HepG2 (cell line): Measurements from ENCODE around the gene AGAP1. TPM values are rescaled to one million over a fixed set of nuclear protein-coding genes. Genes with fewer than 3 reads are reported as not detected.

Source experiments
- ARID3A ChIP-seq: IDR thresholded peaks from 2 replicates; pipeline ENCODE4 v1.6.1; 2012; ENCODE audit warnings: low read depth, low read length, improper control_type of control experiment
- GPBP1L1 ChIP-seq: sonication (generic); formaldehyde crosslinking; IDR thresholded peaks from 2 replicates; pipeline ENCODE4 v1.5.0; 2020; ENCODE audit warnings: mild to moderate bottlenecking, missing genetic modification reagents
- HOXA3 ChIP-seq: sonication (generic); formaldehyde crosslinking; IDR thresholded peaks from 2 replicates; pipeline ENCODE4 v1.5.0; 2020; ENCODE audit warnings: missing genetic modification reagents
- JUND ChIP-seq: sonication (generic); formaldehyde crosslinking; IDR thresholded peaks from 2 replicates; pipeline ENCODE4 v1.8.0; 2022; ENCODE audit warnings: mild to moderate bottlenecking, missing genetic modification reagents
- MIER2 ChIP-seq: IDR thresholded peaks from 2 replicates; pipeline ENCODE4 v1.6.1; 2016; ENCODE audit warnings: missing biosample characterization, missing genetic modification reagents
- MLLT10 ChIP-seq: sonication (generic); formaldehyde crosslinking; IDR thresholded peaks from 2 replicates; pipeline ENCODE4 v1.4.0; 2020; ENCODE audit warnings: missing genetic modification reagents
- NCOA5 ChIP-seq: sonication (generic); formaldehyde crosslinking; IDR thresholded peaks from 2 replicates; pipeline ENCODE4 v1.4.0; 2020; ENCODE audit warnings: missing genetic modification reagents
- PHF8 ChIP-seq: sonication (generic); formaldehyde crosslinking; IDR thresholded peaks from 2 replicates; pipeline ENCODE4 v1.5.0; 2020; ENCODE audit warnings: missing genetic modification reagents
- PLSCR1 ChIP-seq: sonication (generic); formaldehyde crosslinking; IDR thresholded peaks from 2 replicates; pipeline ENCODE4 v1.5.0; 2020; ENCODE audit warnings: missing genetic modification reagents, mild to moderate bottlenecking, borderline replicate concordance
- POGK ChIP-seq: sonication (generic); formaldehyde crosslinking; conservative IDR thresholded peaks from 2 replicates; pipeline ENCODE4 v1.8.0; 2022; ENCODE audit warnings: mild to moderate bottlenecking, moderate library complexity, missing genetic modification reagents
- PREB ChIP-seq: sonication (generic); formaldehyde crosslinking; IDR thresholded peaks from 2 replicates; pipeline ENCODE4 v1.4.0; 2020; ENCODE audit warnings: missing genetic modification reagents
- RXRB ChIP-seq: IDR thresholded peaks from 2 replicates; pipeline ENCODE4 v1.6.1; 2016; ENCODE audit warnings: borderline replicate concordance, missing genetic modification reagents, missing compliant biosample characterization
- SIX1 ChIP-seq: sonication (generic); formaldehyde crosslinking; IDR thresholded peaks from 2 replicates; pipeline ENCODE4 v1.4.0; 2020; ENCODE audit warnings: missing genetic modification reagents, borderline replicate concordance
- SP140L ChIP-seq: sonication (generic); formaldehyde crosslinking; IDR thresholded peaks from 2 replicates; pipeline ENCODE4 v1.4.0; 2020; ENCODE audit warnings: missing genetic modification reagents, borderline replicate concordance
- SP2 ChIP-seq: sonication (generic); formaldehyde crosslinking; IDR thresholded peaks from 2 replicates; pipeline ENCODE4 v1.5.1; 2020; ENCODE audit warnings: mild to moderate bottlenecking, missing genetic modification reagents
- SP4 ChIP-seq: sonication (generic); formaldehyde crosslinking; IDR thresholded peaks from 2 replicates; pipeline ENCODE4 v1.8.1; 2023; ENCODE audit warnings: mild to moderate bottlenecking, missing genetic modification reagents
- WIZ ChIP-seq: sonication (generic); formaldehyde crosslinking; IDR thresholded peaks from 2 replicates; pipeline ENCODE4 v1.5.1; 2020; ENCODE audit warnings: mild to moderate bottlenecking, missing genetic modification reagents
- ZC3H4 ChIP-seq: sonication (generic); formaldehyde crosslinking; IDR thresholded peaks from 2 replicates; pipeline ENCODE4 v1.4.0; 2020; ENCODE audit warnings: missing genetic modification reagents, borderline replicate concordance
- ZFP62 ChIP-seq: sonication (generic); formaldehyde crosslinking; IDR thresholded peaks from 2 replicates; pipeline ENCODE4 v1.4.0; 2020; ENCODE audit warnings: missing genetic modification reagents
- ZKSCAN1 ChIP-seq: fragments of 150-350 bp; IDR thresholded peaks from 2 replicates; pipeline ENCODE4 v1.6.1; 2014; ENCODE audit warnings: low read length
- ZMYM3 ChIP-seq: sonication (generic); formaldehyde crosslinking; IDR thresholded peaks from 2 replicates; pipeline ENCODE4 v1.5.1; 2020; ENCODE audit warnings: mild to moderate bottlenecking, missing genetic modification reagents
- ZNF282 ChIP-seq: fragments of 450-650 bp; IDR thresholded peaks from 2 replicates; pipeline ENCODE4 v1.6.1; 2018; ENCODE audit not compliant: partially characterized antibody
- ZNF451 ChIP-seq: sonication (generic); formaldehyde crosslinking; IDR thresholded peaks from 2 replicates; pipeline ENCODE4 v1.5.0; 2020; ENCODE audit warnings: mild to moderate bottlenecking, missing genetic modification reagents
- ZNF691 ChIP-seq: sonication (generic); formaldehyde crosslinking; IDR thresholded peaks from 2 replicates; pipeline ENCODE4 v1.4.0; 2020; ENCODE audit warnings: missing genetic modification reagents, low read depth, mild to moderate bottlenecking, borderline replicate concordance
- ZNF703 ChIP-seq: sonication (generic); formaldehyde crosslinking; IDR thresholded peaks from 2 replicates; pipeline ENCODE4 v1.5.1; 2020; ENCODE audit warnings: missing genetic modification reagents, mild to moderate bottlenecking, moderate library complexity, borderline replicate concordance
- polyA plus RNA-seq, 8 experiments: library from polyadenylated mRNA; depleted of rRNA in 3 of 8; stranded (reverse) in 7 of 8; unstranded in 1 of 8; fragments of >200 nt; fragmentation: Illumina TruSeq in 4 of 8; extraction: Trizol in 4 of 8; gene quantifications; 2 replicates each; pipeline versions ENCODE4 v1.2.1 to v1.2.3, GENCODE V29; 2011 to 2016; ENCODE audit warnings: low read depth in 4 of 8, missing spikeins in 1 of 8, mixed read lengths in 1 of 8; ENCODE audit not compliant: insufficient read depth in 1 of 8
- total RNA-seq, 5 experiments: library from RNA; depleted of rRNA; stranded (reverse); fragments of >200 nt; fragmentation: Illumina TruSeq; extraction: Trizol; gene quantifications; 2 replicates each; pipeline ENCODE4 v1.2.3, GENCODE V29; 2016; ENCODE audit warnings: low read depth in 1 of 5

The AGAP1 gene
- total and polyA plus RNA-seq, 2 of the 13 experiments (the other 11 are each of a cell fraction or from before 2014, with no cell fraction given) = 21.2 to 32.7 TPM

- no peak for TF ChIP-seq GPBP1L1 (CRISPR knock-in tag)
- peak; percentile 36; the same call in 1 of the 2 replicates for TF ChIP-seq ZNF451 (CRISPR knock-in tag)
- TF ChIP-seq HOXA3 (CRISPR knock-in tag) = peak; percentile 63
- no peak for TF ChIP-seq ZFP62 (CRISPR knock-in tag)
- no peak for TF ChIP-seq SP2 (CRISPR knock-in tag)
- TF ChIP-seq SIX1 (CRISPR knock-in tag) = no peak
- TF ChIP-seq PHF8 (CRISPR knock-in tag) = peak; percentile 2; the same call in 1 of the 2 replicates
- TF ChIP-seq MLLT10 (CRISPR knock-in tag) = no peak
- TF ChIP-seq SP140L (CRISPR knock-in tag) = no peak
- no peak for TF ChIP-seq PREB (CRISPR knock-in tag)
- TF ChIP-seq ZKSCAN1 = no peak
- no peak for TF ChIP-seq MIER2 (CRISPR knock-in tag)
- TF ChIP-seq JUND = no peak
- TF ChIP-seq ZC3H4 (CRISPR knock-in tag) = no peak
- no peak for TF ChIP-seq PLSCR1 (CRISPR knock-in tag)
- TF ChIP-seq NCOA5 = no peak
- TF ChIP-seq ZNF691 (CRISPR knock-in tag) = no peak
- TF ChIP-seq ZMYM3 (CRISPR knock-in tag) = no peak
- TF ChIP-seq ZNF703 (CRISPR knock-in tag) = no peak
- 0 out of 2 replicates have a peak, but pooled peaks have one; percentile 30 for TF ChIP-seq SP4 (CRISPR knock-in tag)
- TF ChIP-seq ZNF282 = no peak
- TF ChIP-seq POGK (CRISPR knock-in tag) = 0 out of 2 replicates have a peak, but pooled peaks have one; percentile 38
- TF ChIP-seq WIZ = 0 out of 2 replicates have a peak, but pooled peaks have one; percentile 31
- TF ChIP-seq ARID3A = no peak
- TF ChIP-seq RXRB (CRISPR knock-in tag) = peak; percentile 82; the same call in 1 of the 2 replicates
Observed at GRCh38 chr2:235542733-235543127, 48.9 kb downstream of the AGAP1 start (continued).
